MM.1S (cell line): ENCODE data around the gene TMEM245.

Experiments used
- DNase-seq: peaks from one replicate; pipeline ENCODE4 v3.0.0-alpha.2; 2015
- H2AFZ ChIP-seq: fragments of 300-600 bp; sonication (generic); 2 replicates; pipeline ENCODE4 v1.6.0; 2016; ENCODE audit warnings: antibody characterized with exemption, low read length
- H3F3A ChIP-seq: fragments of 300-600 bp; sonication (generic); 2 replicates; pipeline ENCODE4 v1.6.1; 2016; ENCODE audit warnings: mild to moderate bottlenecking, antibody characterized with exemption, low read length, moderate library complexity, mixed read lengths; ENCODE audit not compliant: insufficient read depth
- H3K27ac ChIP-seq: fragments of 300-600 bp; sonication (generic); 2 replicates; pipeline ENCODE4 v1.5.1; 2016; ENCODE audit warnings: mild to moderate bottlenecking, low read length
- H3K27me3 ChIP-seq: fragments of 300-600 bp; sonication (generic); replicated peaks from 2 replicates; pipeline ENCODE4 v1.6.0; 2016; ENCODE audit warnings: low read length; ENCODE audit not compliant: insufficient read depth
- H3K36me3 ChIP-seq: fragments of 300-600 bp; sonication (generic); replicated peaks from 2 replicates; pipeline ENCODE4 v1.6.1; 2016; ENCODE audit warnings: mild to moderate bottlenecking, low read length, mixed read lengths; ENCODE audit not compliant: insufficient read depth
- H3K4me1 ChIP-seq: fragments of 300-600 bp; sonication (generic); 2 replicates; pipeline ENCODE4 v1.6.1; 2016; ENCODE audit warnings: low read length, mixed read lengths
- H3K4me2 ChIP-seq: fragments of 300-600 bp; sonication (generic); 2 replicates; pipeline ENCODE4 v1.6.0; 2016; ENCODE audit warnings: low read depth, low read length
- H3K4me3 ChIP-seq: fragments of 300-600 bp; sonication (generic); 2 replicates; pipeline ENCODE4 v1.5.1; 2016; ENCODE audit warnings: low read length, mixed read lengths
- H3K79me2 ChIP-seq: fragments of 300-600 bp; sonication (generic); 2 replicates; pipeline ENCODE4 v1.6.1; 2016; ENCODE audit warnings: mixed run types, low read length, mixed read lengths
- H3K9ac ChIP-seq: fragments of 300-600 bp; sonication (generic); 2 replicates; pipeline ENCODE4 v1.6.1; 2016; ENCODE audit warnings: low read length, mixed read lengths
- H3K9me2 ChIP-seq: fragments of 300-600 bp; sonication (generic); replicated peaks from 2 replicates; pipeline ENCODE4 v1.6.1; 2016; ENCODE audit warnings: mild to moderate bottlenecking, low read length, mixed read lengths; ENCODE audit not compliant: insufficient read depth
- H3K9me3 ChIP-seq: fragments of 300-600 bp; sonication (generic); replicated peaks from 2 replicates; pipeline ENCODE4 v1.6.1; 2016; ENCODE audit warnings: mild to moderate bottlenecking, low read length, mixed read lengths; ENCODE audit not compliant: insufficient read depth
- H4K20me1 ChIP-seq: fragments of 300-600 bp; sonication (generic); 2 replicates; pipeline ENCODE4 v1.6.1; 2016; ENCODE audit warnings: mild to moderate bottlenecking, low read length, moderate library complexity, mixed read lengths; ENCODE audit not compliant: insufficient read depth
- CTCF ChIP-seq: fragments of 300-600 bp; sonication (generic); IDR thresholded peaks from 2 replicates; pipeline ENCODE4 v1.5.1; 2016; ENCODE audit warnings: antibody characterized with exemption, low read length, mixed read lengths
- EZH2 ChIP-seq: fragments of 300-600 bp; sonication (generic); optimal IDR thresholded peaks from 2 replicates; pipeline ENCODE3; 2017; ENCODE audit warnings: low read depth, mild to moderate bottlenecking, antibody characterized with exemption, low read length, mixed read lengths
- EZH2phosphoT487 ChIP-seq: fragments of 300-600 bp; sonication (generic); IDR thresholded peaks from 2 replicates; pipeline ENCODE4 v1.6.1; 2018; ENCODE audit warnings: antibody characterized with exemption, low read length

TMEM245 gene

GRCh38 chr9:109083141-109083540, 36.6 kb downstream of the TMEM245 start:
- DNase-seq: no peak
- Histone ChIP-seq H3K9me2 (no peaks in the 10 kb centered on the region), H3K36me3 (no peaks in the 10 kb centered on the region), H3K79me2 (no peaks in the 10 kb centered on the region), H3K4me3 (no peak overlapping the region), H3K4me1 (no peaks in the 10 kb centered on the region), H2AFZ (no peak overlapping the region), H3K27ac (no peak overlapping the region), H3K4me2 (no peak overlapping the region), H3F3A (no peaks in the 10 kb centered on the region), H3K27me3 (no peaks in the 10 kb centered on the region), H4K20me1 (no peaks in the 10 kb centered on the region), H3K9me3 (no peaks in the 10 kb centered on the region), H3K9ac (no peak overlapping the region)
- TF ChIP-seq EZH2phosphoT487: no peak
- TF ChIP-seq CTCF: no peak
- no peak for TF ChIP-seq EZH2

GRCh38 chr9:109082091-109082620, 37.6 kb downstream of the TMEM245 start:
- Histone ChIP-seq H3K36me3 (no peaks in the 10 kb centered on the region), H4K20me1 (no peaks in the 10 kb centered on the region), H3F3A (no peaks in the 10 kb centered on the region), H3K27me3 (no peaks in the 10 kb centered on the region), H2AFZ (no peak overlapping the region), H3K4me3 (no peak overlapping the region), H3K4me2 (no peak overlapping the region), H3K9ac (no peak overlapping the region), H3K79me2 (no peaks in the 10 kb centered on the region), H3K9me2 (no peaks in the 10 kb centered on the region), H3K27ac (no peak overlapping the region), H3K9me3 (no peaks in the 10 kb centered on the region), H3K4me1 (no peaks in the 10 kb centered on the region)
- no peak for DNase-seq
- no peak for TF ChIP-seq CTCF
- TF ChIP-seq EZH2phosphoT487: no peak
- no peak for TF ChIP-seq EZH2

GRCh38 chr9:109074236-109074889, 45.4 kb downstream of the TMEM245 start:
- Histone ChIP-seq H3F3A (no peaks in the 10 kb centered on the region), H3K9me3 (no peaks in the 10 kb centered on the region), H4K20me1 (no peaks in the 10 kb centered on the region), H3K4me1 (no peaks in the 10 kb centered on the region), H3K4me2 (no peak overlapping the region), H3K27me3 (no peaks in the 10 kb centered on the region), H3K27ac (no peak overlapping the region), H3K79me2 (no peaks in the 10 kb centered on the region), H3K9ac (no peak overlapping the region), H3K4me3 (no peak overlapping the region), H3K9me2 (no peaks in the 10 kb centered on the region), H2AFZ (no peak overlapping the region), H3K36me3 (no peaks in the 10 kb centered on the region; the same call in none of the 2 replicates)
- DNase-seq: no peak
- TF ChIP-seq CTCF (no peak), EZH2 (no peak), EZH2phosphoT487 (no peak)
